ENCODE data around the gene CHPF2.

Gene CHPF2

GRCh38 chr7:151240942-151241754, 8.9 kb downstream of the CHPF2 start:
- peaks cover 9% of the 10 kb centered on the region for H3K36me3 ChIP-seq (replicated peaks; ENCODE audit: low read depth, low read length)
- no peaks in the 10 kb centered on the region for H3K79me2 ChIP-seq (ENCODE audit: low read length)
- no peak overlapping the region for H3K9ac ChIP-seq (ENCODE audit: low read length)
- no peak overlapping the region for H3K4me2 ChIP-seq (ENCODE audit: low read length)
- H2AFZ ChIP-seq (ENCODE audit: low read depth, low read length) = no peak overlapping the region
- TF ChIP-seq, protein P1, sequence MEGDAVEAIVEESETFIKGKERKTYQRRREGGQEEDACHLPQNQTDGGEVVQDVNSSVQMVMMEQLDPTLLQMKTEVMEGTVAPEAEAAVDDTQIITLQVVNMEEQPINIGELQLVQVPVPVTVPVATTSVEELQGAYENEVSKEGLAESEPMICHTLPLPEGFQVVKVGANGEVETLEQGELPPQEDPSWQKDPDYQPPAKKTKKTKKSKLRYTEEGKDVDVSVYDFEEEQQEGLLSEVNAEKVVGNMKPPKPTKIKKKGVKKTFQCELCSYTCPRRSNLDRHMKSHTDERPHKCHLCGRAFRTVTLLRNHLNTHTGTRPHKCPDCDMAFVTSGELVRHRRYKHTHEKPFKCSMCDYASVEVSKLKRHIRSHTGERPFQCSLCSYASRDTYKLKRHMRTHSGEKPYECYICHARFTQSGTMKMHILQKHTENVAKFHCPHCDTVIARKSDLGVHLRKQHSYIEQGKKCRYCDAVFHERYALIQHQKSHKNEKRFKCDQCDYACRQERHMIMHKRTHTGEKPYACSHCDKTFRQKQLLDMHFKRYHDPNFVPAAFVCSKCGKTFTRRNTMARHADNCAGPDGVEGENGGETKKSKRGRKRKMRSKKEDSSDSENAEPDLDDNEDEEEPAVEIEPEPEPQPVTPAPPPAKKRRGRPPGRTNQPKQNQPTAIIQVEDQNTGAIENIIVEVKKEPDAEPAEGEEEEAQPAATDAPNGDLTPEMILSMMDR (IDR thresholded peaks at IDR 0.05; ENCODE audit: low read depth, low read length) = no peak
- TF ChIP-seq EZH2phosphoT487 (IDR thresholded peaks at IDR 0.05; ENCODE audit: low read depth) = no peak
- H3K27ac ChIP-seq (ENCODE audit: low read length) = no peak overlapping the region
- H3K9me3 ChIP-seq (ENCODE audit: insufficient read depth, low read length) = no peaks in the 10 kb centered on the region
- H3K4me3 ChIP-seq (ENCODE audit: low read length) = no peak overlapping the region
- H3K27me3 ChIP-seq (ENCODE audit: low read depth, low read length) = peaks cover 16% of the 10 kb centered on the region
- H4K20me1 ChIP-seq (ENCODE audit: insufficient read depth, low read length) = peaks cover 25% of the 10 kb centered on the region
- peaks cover 40% of the 10 kb centered on the region for H3K4me1 ChIP-seq (ENCODE audit: low read length)

DNA sequence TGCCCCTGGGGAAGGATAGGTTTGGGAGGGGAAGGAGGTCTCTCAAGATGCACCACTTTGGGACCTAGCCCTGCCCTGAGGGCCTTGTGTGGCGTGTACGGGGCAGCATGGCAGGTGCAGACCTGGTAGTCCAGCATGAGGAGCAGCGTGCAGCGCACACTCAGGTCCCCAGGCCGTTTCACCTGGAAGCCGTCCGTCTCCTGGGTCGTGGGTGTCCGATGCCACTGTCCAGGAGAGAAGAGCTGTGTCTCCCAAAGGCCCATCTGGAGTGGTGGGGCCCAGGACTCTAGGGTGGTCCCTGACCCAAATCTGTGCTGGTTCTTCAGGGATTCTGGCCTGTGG, 9.4 kb downstream of the CHPF2 start:
- no peak overlapping the region for H3K4me2 ChIP-seq (ENCODE audit: low read length)
- H3K36me3 ChIP-seq (replicated peaks; ENCODE audit: low read depth, low read length) = peaks cover 9% of the 10 kb centered on the region

DNA sequence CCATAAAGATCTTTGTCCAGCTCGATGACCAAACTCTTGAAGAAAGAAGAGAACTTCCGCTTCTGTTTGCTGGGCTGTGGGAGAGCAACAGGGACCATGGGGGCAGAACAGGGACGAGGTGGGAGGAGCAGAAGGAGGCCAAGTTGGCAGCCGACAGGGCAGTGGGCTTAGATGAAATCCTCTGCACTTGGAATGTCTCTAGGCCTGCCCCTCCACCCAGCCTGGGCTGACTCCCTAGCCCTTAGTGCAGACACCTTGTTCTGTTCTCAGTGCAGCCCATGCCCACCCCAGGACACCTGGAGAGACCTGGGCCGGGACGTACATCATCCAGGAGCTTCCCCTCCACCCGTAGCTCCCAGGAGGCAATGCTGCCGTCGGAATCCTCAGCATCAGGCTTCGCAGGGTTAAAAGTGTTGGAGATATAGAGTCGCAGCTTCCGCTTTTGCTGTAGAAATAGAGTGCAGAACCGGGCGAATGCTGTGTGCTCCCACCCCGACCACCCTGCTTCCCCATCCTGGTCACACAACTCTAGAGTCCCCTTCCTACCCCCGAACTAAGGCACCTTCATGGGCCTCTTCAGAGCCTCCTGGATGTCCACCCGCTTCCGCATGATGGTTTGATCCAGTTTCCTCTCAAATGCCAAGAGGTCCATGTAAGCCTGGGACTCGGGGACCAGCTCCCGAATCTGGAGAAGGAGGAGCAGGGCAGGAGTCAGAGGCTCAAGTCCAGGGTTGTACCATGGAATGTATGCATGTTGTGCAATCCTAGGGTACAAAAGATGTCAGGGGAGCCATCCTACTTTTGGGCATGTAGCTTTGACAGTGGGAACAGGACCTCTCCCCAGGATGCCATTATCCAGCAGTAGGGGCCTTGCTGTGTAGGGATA, 10.1 kb downstream of the CHPF2 start:
- Histone ChIP-seq H3K36me3 (replicated peaks; ENCODE audit: low read depth, low read length) (peaks cover 8% of the 10 kb centered on the region), H3K4me2 (ENCODE audit: low read length) (no peak overlapping the region), H3K4me3 (ENCODE audit: low read length) (no peak overlapping the region), H3K9me3 (ENCODE audit: insufficient read depth, low read length) (no peaks in the 10 kb centered on the region), H4K20me1 (ENCODE audit: insufficient read depth, low read length) (peaks cover 22% of the 10 kb centered on the region; the same call in 1 of the 2 replicates), H3K27me3 (ENCODE audit: low read depth, low read length) (peaks cover 28% of the 10 kb centered on the region), H3K4me1 (ENCODE audit: low read length) (peaks cover 40% of the 10 kb centered on the region), H3K9ac (ENCODE audit: low read length) (no peak overlapping the region), H3K27ac (ENCODE audit: low read length) (no peak overlapping the region), H2AFZ (ENCODE audit: low read depth, low read length) (no peak overlapping the region), H3K79me2 (ENCODE audit: low read length) (no peaks in the 10 kb centered on the region)
- TF ChIP-seq EZH2phosphoT487 (IDR thresholded peaks at IDR 0.05; ENCODE audit: low read depth) = no peak
- TF ChIP-seq, protein P1 (IDR thresholded peaks at IDR 0.05; ENCODE audit: low read depth, low read length) = no peak

More for the DNA sequence above, 9.4 kb downstream of the CHPF2 start:
- Histone ChIP-seq H3K9me3 (ENCODE audit: insufficient read depth, low read length) (no peaks in the 10 kb centered on the region), H2AFZ (ENCODE audit: low read depth, low read length) (no peak overlapping the region), H3K27ac (ENCODE audit: low read length) (no peak overlapping the region), H4K20me1 (ENCODE audit: insufficient read depth, low read length) (peaks cover 19% of the 10 kb centered on the region; the same call in 1 of the 2 replicates), H3K4me3 (ENCODE audit: low read length) (no peak overlapping the region), H3K79me2 (ENCODE audit: low read length) (no peaks in the 10 kb centered on the region), H3K9ac (ENCODE audit: low read length) (no peak overlapping the region), H3K27me3 (ENCODE audit: low read depth, low read length) (peaks cover 22% of the 10 kb centered on the region), H3K4me1 (ENCODE audit: low read length) (peaks cover 40% of the 10 kb centered on the region)
- TF ChIP-seq, protein P1 (IDR thresholded peaks at IDR 0.05; ENCODE audit: low read depth, low read length) = no peak
- no peak for TF ChIP-seq EZH2phosphoT487 (IDR thresholded peaks at IDR 0.05; ENCODE audit: low read depth)

- H3K9me3 ChIP-seq (ENCODE audit: insufficient read depth, low read length) = no peaks in the 10 kb centered on the region
- peak overlapping the region; percentile 98 for H3K4me2 ChIP-seq (ENCODE audit: low read length)
- TF ChIP-seq, protein P1 (IDR thresholded peaks at IDR 0.05; ENCODE audit: low read depth, low read length) = no peak
- peak overlapping the region; percentile 60 for H3K4me3 ChIP-seq (ENCODE audit: low read length)
- H3K27me3 ChIP-seq (ENCODE audit: low read depth, low read length) = peaks cover 34% of the 10 kb centered on the region
- H3K4me1 ChIP-seq (ENCODE audit: low read length) = peaks cover 40% of the 10 kb centered on the region
- H3K9ac ChIP-seq (ENCODE audit: low read length) = no peak overlapping the region
- H3K27ac ChIP-seq (ENCODE audit: low read length) = no peak overlapping the region
- no peaks in the 10 kb centered on the region for H3K79me2 ChIP-seq (ENCODE audit: low read length)
- H2AFZ ChIP-seq (ENCODE audit: low read depth, low read length) = no peak overlapping the region
- peaks cover 2% of the 10 kb centered on the region for H3K36me3 ChIP-seq (replicated peaks; ENCODE audit: low read depth, low read length)
- H4K20me1 ChIP-seq (ENCODE audit: insufficient read depth, low read length) = peaks cover 21% of the 10 kb centered on the region; the same call in 1 of the 2 replicates
Measured at GRCh38 chr7:151243045-151243349, 10.7 kb downstream of the CHPF2 start.

Data from OCI-LY3 (cell line).